ENCODE measurements around the gene LPCAT1.

DNA sequence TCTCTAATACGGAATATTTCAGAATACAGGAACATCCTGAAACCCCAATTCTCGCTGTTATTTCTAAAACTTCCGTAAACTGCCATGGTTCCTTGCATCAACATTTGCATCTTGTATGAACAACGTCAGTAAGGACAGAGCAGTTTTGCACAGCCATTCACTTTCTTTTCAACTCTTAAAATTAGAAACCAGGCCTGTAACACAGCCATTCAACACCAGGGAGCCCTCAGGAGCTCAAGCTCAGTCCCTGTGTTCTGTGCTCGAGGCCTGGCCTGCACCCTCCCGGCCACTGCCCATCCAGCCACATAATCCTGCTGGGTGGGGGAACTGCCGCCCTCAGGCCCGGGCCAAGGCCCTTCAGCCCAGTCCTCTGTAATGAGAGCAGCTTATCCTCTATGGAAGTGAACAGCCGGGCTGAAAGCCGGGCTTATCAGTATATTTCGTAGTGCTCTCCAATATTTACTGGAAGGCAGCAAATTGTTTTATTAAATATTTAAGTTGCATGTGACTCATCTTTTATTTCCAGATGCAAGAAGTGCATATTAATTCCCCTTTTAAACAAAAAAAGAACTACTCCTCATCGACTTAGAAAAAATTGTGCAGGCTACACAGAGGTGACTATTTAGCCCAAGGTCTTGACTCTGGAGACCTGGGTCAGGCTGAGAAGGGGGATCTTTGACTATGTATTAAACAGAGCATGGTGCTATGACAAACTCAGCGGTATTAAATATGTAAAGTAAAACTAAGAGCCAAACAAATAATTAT, 45.3 kb downstream of the LPCAT1 start:
- TF ChIP-seq, protein P1, sequence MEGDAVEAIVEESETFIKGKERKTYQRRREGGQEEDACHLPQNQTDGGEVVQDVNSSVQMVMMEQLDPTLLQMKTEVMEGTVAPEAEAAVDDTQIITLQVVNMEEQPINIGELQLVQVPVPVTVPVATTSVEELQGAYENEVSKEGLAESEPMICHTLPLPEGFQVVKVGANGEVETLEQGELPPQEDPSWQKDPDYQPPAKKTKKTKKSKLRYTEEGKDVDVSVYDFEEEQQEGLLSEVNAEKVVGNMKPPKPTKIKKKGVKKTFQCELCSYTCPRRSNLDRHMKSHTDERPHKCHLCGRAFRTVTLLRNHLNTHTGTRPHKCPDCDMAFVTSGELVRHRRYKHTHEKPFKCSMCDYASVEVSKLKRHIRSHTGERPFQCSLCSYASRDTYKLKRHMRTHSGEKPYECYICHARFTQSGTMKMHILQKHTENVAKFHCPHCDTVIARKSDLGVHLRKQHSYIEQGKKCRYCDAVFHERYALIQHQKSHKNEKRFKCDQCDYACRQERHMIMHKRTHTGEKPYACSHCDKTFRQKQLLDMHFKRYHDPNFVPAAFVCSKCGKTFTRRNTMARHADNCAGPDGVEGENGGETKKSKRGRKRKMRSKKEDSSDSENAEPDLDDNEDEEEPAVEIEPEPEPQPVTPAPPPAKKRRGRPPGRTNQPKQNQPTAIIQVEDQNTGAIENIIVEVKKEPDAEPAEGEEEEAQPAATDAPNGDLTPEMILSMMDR (conservative IDR thresholded peaks at IDR 0.05; ENCODE audit: low read depth, low read length), result no peak
- no peak for TF ChIP-seq RAD21 (IDR thresholded peaks at IDR 0.05; ENCODE audit: low read length)

Data from IMR-90 (cell line).